ENCODE measurements around the gene CERS5.

The CERS5 gene

GRCh38 chr12:50187084-50187900 is 20.1 kb upstream of the CERS5 start:
- Histone ChIP-seq H3K27me3 (ENCODE audit: low read depth, low read length) (no peaks in the 10 kb centered on the region), H3K4me1 (ENCODE audit: low read length) (no peaks in the 10 kb centered on the region), H3K36me3 (replicated peaks; ENCODE audit: low read depth, low read length) (peaks cover 46% of the 10 kb centered on the region), H2AFZ (ENCODE audit: low read depth, low read length) (no peak overlapping the region), H3K4me3 (ENCODE audit: low read length) (no peak overlapping the region), H3K27ac (ENCODE audit: low read length) (peak overlapping the region; percentile 30; the same call in 1 of the 2 replicates), H3K9ac (ENCODE audit: low read length) (no peak overlapping the region), H3K4me2 (ENCODE audit: low read length) (no peak overlapping the region), H3K9me3 (ENCODE audit: insufficient read depth, low read length) (no peaks in the 10 kb centered on the region), H3K79me2 (ENCODE audit: low read length) (no peaks in the 10 kb centered on the region), H4K20me1 (ENCODE audit: insufficient read depth, low read length) (peaks cover 11% of the 10 kb centered on the region)
- TF ChIP-seq EZH2phosphoT487 (IDR thresholded peaks at IDR 0.05; ENCODE audit: low read depth) (no peak), CTCF (IDR thresholded peaks at IDR 0.05; ENCODE audit: low read depth, low read length) (no peak)

- H4K20me1 ChIP-seq (ENCODE audit: insufficient read depth, low read length): peaks cover 11% of the 10 kb centered on the region
- no peak overlapping the region for H3K9ac ChIP-seq (ENCODE audit: low read length)
- TF ChIP-seq CTCF (IDR thresholded peaks at IDR 0.05; ENCODE audit: low read depth, low read length) (no peak), EZH2phosphoT487 (IDR thresholded peaks at IDR 0.05; ENCODE audit: low read depth) (no peak)
- no peaks in the 10 kb centered on the region for H3K79me2 ChIP-seq (ENCODE audit: low read length)
- H2AFZ ChIP-seq (ENCODE audit: low read depth, low read length): no peak overlapping the region
- no peaks in the 10 kb centered on the region for H3K27me3 ChIP-seq (ENCODE audit: low read depth, low read length)
- H3K36me3 ChIP-seq (replicated peaks; ENCODE audit: low read depth, low read length): peaks cover 47% of the 10 kb centered on the region
- H3K9me3 ChIP-seq (ENCODE audit: insufficient read depth, low read length): no peaks in the 10 kb centered on the region
- no peaks in the 10 kb centered on the region for H3K4me1 ChIP-seq (ENCODE audit: low read length)
- H3K4me2 ChIP-seq (ENCODE audit: low read length): no peak overlapping the region
- H3K27ac ChIP-seq (ENCODE audit: low read length): no peak overlapping the region
- H3K4me3 ChIP-seq (ENCODE audit: low read length): no peak overlapping the region
Measured at GRCh38 chr12:50186681-50187080, 19.5 kb upstream of the CERS5 start.

- Histone ChIP-seq H3K9me3 (ENCODE audit: insufficient read depth, low read length) (no peaks in the 10 kb centered on the region), H2AFZ (ENCODE audit: low read depth, low read length) (no peak overlapping the region), H3K9ac (ENCODE audit: low read length) (no peak overlapping the region), H3K36me3 (replicated peaks; ENCODE audit: low read depth, low read length) (peaks cover 53% of the 10 kb centered on the region), H3K4me2 (ENCODE audit: low read length) (no peak overlapping the region), H4K20me1 (ENCODE audit: insufficient read depth, low read length) (peaks cover 11% of the 10 kb centered on the region), H3K79me2 (ENCODE audit: low read length) (no peaks in the 10 kb centered on the region), H3K4me1 (ENCODE audit: low read length) (no peaks in the 10 kb centered on the region), H3K4me3 (ENCODE audit: low read length) (no peak overlapping the region), H3K27me3 (ENCODE audit: low read depth, low read length) (no peaks in the 10 kb centered on the region), H3K27ac (ENCODE audit: low read length) (no peak overlapping the region)
- TF ChIP-seq EZH2phosphoT487 (IDR thresholded peaks at IDR 0.05; ENCODE audit: low read depth): no peak
- no peak for TF ChIP-seq CTCF (IDR thresholded peaks at IDR 0.05; ENCODE audit: low read depth, low read length)
Measured at GRCh38 chr12:50185970-50186663, 18.9 kb upstream of the CERS5 start.

GRCh38 chr12:50185301-50185895 is 18.2 kb upstream of the CERS5 start:
- no peak overlapping the region for H3K4me2 ChIP-seq (ENCODE audit: low read length)
- no peak overlapping the region for H2AFZ ChIP-seq (ENCODE audit: low read depth, low read length)
- H3K9me3 ChIP-seq (ENCODE audit: insufficient read depth, low read length): no peaks in the 10 kb centered on the region
- H3K27me3 ChIP-seq (ENCODE audit: low read depth, low read length): no peaks in the 10 kb centered on the region
- H3K27ac ChIP-seq (ENCODE audit: low read length): no peak overlapping the region
- H3K4me3 ChIP-seq (ENCODE audit: low read length): no peak overlapping the region
- H3K9ac ChIP-seq (ENCODE audit: low read length): no peak overlapping the region
- peaks cover 54% of the 10 kb centered on the region for H3K36me3 ChIP-seq (replicated peaks; ENCODE audit: low read depth, low read length)
- TF ChIP-seq CTCF (IDR thresholded peaks at IDR 0.05; ENCODE audit: low read depth, low read length): no peak
- TF ChIP-seq EZH2phosphoT487 (IDR thresholded peaks at IDR 0.05; ENCODE audit: low read depth): no peak
- no peaks in the 10 kb centered on the region for H3K79me2 ChIP-seq (ENCODE audit: low read length)
- H4K20me1 ChIP-seq (ENCODE audit: insufficient read depth, low read length): peaks cover 11% of the 10 kb centered on the region
- no peaks in the 10 kb centered on the region for H3K4me1 ChIP-seq (ENCODE audit: low read length)

Measured in OCI-LY3 (cell line).